ENCODE data around the gene DLX1. TPM values are rescaled to one million over a fixed set of nuclear protein-coding genes. Genes with fewer than 3 reads are reported as not detected.
"Not testable (repeated sequence)": the region's sequence is repeated elsewhere in the genome, so short reads cannot be mapped to it uniquely, and the experiment has no call there.

Gene DLX1
- total and polyA plus RNA-seq, 2 donors = 0.09 to 0.23 TPM

DNA sequence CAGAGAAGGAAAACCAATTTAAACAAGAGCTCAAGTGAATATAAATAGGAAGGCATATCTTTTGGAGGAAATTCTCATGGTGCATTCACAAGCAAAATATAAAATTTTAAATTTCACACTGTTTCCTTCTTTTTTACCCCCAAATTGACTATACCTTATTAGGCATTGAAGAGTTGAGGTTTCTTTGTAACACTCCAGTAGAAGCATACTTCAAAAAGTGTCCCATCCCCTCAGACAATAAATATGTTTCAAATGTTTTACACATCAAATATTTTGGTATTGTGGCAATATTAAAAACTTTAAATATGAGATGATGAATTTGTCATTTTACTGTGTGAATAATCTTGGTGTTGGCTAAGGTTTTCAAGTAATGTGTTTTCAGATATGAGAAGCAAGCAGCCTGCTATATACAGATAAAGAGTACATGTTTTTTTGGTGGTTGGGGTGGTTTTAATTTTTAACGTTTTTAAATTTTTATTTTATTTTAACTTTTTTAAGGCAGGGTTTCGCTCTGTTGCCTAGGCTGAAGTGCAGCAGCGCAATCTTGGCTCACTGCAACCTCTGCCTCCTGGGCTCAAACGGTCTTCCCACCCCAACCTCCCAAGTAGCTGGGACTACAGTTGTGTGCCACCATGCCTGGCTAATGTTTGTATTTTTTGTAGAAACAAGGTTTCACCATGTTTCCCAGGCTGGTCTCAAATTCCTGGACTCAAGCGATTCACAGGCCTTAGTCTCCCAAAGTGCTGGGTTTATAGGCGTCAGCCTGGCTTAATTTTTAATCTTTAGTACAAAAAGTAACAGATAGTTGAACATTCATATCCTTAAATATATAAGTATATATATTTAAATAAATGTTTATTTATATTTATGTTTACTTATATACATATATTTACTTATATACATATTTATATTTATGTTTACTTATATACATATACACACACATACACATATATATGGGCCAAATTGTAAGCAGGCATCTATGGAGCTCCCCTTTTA, 36.5 kb upstream of the DLX1 start:
- WGBS = 97% methylated on average over 6 of the region's 6 CpGs
- H3K27ac ChIP-seq (ENCODE audit: low read depth in 1 of 2, low read length in 1 of 2) = no peak overlapping the region
- no peaks in the 10 kb centered on the region for H3K9me3 ChIP-seq (ENCODE audit: control insufficient read depth in 2 of 2, insufficient read depth in 1 of 2, low read length in 1 of 2)
- H3K27me3 ChIP-seq (ENCODE audit: control insufficient read depth in 2 of 2, insufficient read depth in 1 of 2, low read length in 1 of 2) = no peaks in the 10 kb centered on the region
- H3K4me1 ChIP-seq (ENCODE audit: control insufficient read depth in 2 of 2, insufficient read depth in 2 of 2, low read length in 2 of 2) = no peaks in the 10 kb centered on the region
- H3K36me3 ChIP-seq (ENCODE audit: control insufficient read depth in 2 of 2, insufficient read depth in 2 of 2, low read length in 1 of 2) = no peaks in the 10 kb centered on the region
- no peak overlapping the region for H3K4me3 ChIP-seq (ENCODE audit: low read length in 2 of 2)
- DNase-seq (ENCODE audit: low read depth in 6 of 9, low spot score in 9 of 9) = no peak

GRCh38 chr2:172049567-172050120, 35.7 kb upstream of the DLX1 start:
- Histone ChIP-seq H3K4me3 (ENCODE audit: low read length in 2 of 2) (no peak overlapping the region), H3K36me3 (ENCODE audit: control insufficient read depth in 2 of 2, insufficient read depth in 2 of 2, low read length in 1 of 2) (no peaks in the 10 kb centered on the region), H3K4me1 (ENCODE audit: control insufficient read depth in 2 of 2, insufficient read depth in 2 of 2, low read length in 2 of 2) (no peaks in the 10 kb centered on the region), H3K27ac (ENCODE audit: low read depth in 1 of 2, low read length in 1 of 2) (no peak overlapping the region), H3K27me3 (ENCODE audit: control insufficient read depth in 2 of 2, insufficient read depth in 1 of 2, low read length in 1 of 2) (no peaks in the 10 kb centered on the region), H3K9me3 (ENCODE audit: control insufficient read depth in 2 of 2, insufficient read depth in 1 of 2, low read length in 1 of 2) (no peaks in the 10 kb centered on the region)
- 97% methylated on average over 2 of the region's 2 CpGs for WGBS
- no peak for DNase-seq (ENCODE audit: low read depth in 6 of 9, low spot score in 9 of 9)

DNA sequence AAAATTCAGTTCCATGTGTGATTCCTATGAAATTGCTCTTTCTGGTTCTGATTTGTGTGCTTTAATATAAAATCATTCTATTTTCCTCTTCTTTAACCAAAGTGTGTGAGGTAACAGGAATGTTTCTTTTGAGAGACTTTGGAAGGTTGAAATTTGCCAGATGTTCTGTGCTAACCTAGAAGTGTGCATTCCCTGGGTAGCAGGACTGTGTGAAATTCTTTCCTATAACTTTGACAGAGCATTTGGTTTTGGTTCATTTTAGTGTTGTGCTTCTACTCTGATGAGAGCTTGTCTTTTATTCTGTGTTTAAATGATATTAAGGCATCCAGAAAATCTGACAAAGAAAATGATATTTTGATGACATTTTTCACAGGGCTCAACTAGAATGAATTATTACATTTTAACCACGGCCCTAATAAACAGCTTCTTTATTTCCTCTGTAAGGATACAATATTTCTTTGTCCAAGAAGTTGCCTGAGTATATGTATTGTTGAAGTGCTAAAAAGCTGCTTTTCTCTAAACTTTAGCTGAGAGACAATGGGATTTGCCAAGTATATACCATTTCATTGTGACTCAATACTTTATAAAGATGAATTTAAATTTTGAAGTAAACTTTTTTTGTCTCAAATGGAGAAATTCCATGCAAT, 34.7 kb upstream of the DLX1 start:
- 99% methylated on average over 1 of the region's 1 CpG for WGBS
- no peak overlapping the region for H3K4me3 ChIP-seq (ENCODE audit: low read length in 2 of 2)
- no peak for DNase-seq (ENCODE audit: low read depth in 6 of 9, low spot score in 9 of 9)
- no peak overlapping the region for H3K27ac ChIP-seq (ENCODE audit: low read depth in 1 of 2, low read length in 1 of 2)
- no peaks in the 10 kb centered on the region for H3K36me3 ChIP-seq (ENCODE audit: control insufficient read depth in 2 of 2, insufficient read depth in 2 of 2, low read length in 1 of 2)
- no peaks in the 10 kb centered on the region for H3K4me1 ChIP-seq (ENCODE audit: control insufficient read depth in 2 of 2, insufficient read depth in 2 of 2, low read length in 2 of 2)
- no peaks in the 10 kb centered on the region for H3K27me3 ChIP-seq (ENCODE audit: control insufficient read depth in 2 of 2, insufficient read depth in 1 of 2, low read length in 1 of 2)
- no peaks in the 10 kb centered on the region for H3K9me3 ChIP-seq (ENCODE audit: control insufficient read depth in 2 of 2, insufficient read depth in 1 of 2, low read length in 1 of 2)

DNA sequence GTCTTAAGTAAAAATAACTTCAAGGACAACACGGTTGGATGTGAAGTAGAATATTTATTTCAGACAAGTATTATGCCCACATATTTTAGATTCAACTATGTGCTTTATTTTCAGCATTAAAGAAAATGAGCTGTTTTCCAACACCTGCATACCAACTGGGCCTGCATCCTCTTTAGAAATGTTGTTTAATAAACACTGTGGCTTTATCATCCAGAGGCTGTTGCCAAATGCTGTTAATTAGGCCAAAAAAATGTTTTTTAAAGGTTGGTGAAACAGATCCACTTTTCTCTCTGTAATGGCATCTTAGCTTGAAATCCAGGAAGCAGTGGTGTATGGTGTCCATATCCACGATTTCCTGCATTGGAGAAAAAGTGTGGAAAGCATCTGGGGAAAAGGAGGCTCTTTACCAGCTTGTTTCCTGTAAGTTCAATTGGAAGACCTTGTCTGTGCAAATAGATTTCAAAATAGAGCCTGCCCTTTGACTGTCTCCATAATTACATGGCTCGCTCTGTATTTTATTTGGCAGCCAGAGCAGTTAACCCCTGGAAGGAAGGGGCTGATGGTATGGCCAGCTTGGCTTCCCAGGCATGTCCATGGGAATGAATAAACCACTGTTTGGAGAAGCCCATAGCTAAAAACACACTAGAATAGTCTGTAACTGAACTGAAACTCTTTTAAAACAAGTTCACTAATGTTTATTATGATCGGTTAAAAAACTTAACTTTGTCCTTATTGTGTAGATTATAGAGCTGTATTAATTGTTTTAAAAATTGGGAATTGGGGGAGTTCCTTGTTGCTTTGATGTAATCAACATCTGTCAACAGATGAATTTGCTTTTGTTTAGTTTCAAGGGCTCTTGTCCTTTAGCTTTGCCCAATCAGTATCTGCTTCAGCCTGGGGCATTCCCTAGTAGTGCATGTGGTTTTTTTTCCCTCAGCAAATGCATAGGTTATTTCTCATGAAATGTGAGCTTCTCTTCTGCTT, 33.0 kb upstream of the DLX1 start:
- H3K4me1 ChIP-seq (ENCODE audit: control insufficient read depth in 2 of 2, insufficient read depth in 2 of 2, low read length in 2 of 2) = no peaks in the 10 kb centered on the region
- H3K27ac ChIP-seq (ENCODE audit: low read depth in 1 of 2, low read length in 1 of 2) = no peak overlapping the region
- DNase-seq (ENCODE audit: low read depth in 6 of 9, low spot score in 9 of 9) = no peak
- H3K36me3 ChIP-seq (ENCODE audit: control insufficient read depth in 2 of 2, insufficient read depth in 2 of 2, low read length in 1 of 2) = no peaks in the 10 kb centered on the region
- no peak overlapping the region for H3K4me3 ChIP-seq (ENCODE audit: low read length in 2 of 2)
- no peaks in the 10 kb centered on the region for H3K9me3 ChIP-seq (ENCODE audit: control insufficient read depth in 2 of 2, insufficient read depth in 1 of 2, low read length in 1 of 2)
- 83% methylated on average over 4 of the region's 4 CpGs for WGBS
- H3K27me3 ChIP-seq (ENCODE audit: control insufficient read depth in 2 of 2, insufficient read depth in 1 of 2, low read length in 1 of 2) = no peaks in the 10 kb centered on the region

GRCh38 chr2:172053486-172053885, 31.8 kb upstream of the DLX1 start:
- no peak overlapping the region for H3K27ac ChIP-seq (ENCODE audit: low read depth in 1 of 2, low read length in 1 of 2)
- WGBS = 96% methylated on average over 1 of the region's 1 CpG

DNA sequence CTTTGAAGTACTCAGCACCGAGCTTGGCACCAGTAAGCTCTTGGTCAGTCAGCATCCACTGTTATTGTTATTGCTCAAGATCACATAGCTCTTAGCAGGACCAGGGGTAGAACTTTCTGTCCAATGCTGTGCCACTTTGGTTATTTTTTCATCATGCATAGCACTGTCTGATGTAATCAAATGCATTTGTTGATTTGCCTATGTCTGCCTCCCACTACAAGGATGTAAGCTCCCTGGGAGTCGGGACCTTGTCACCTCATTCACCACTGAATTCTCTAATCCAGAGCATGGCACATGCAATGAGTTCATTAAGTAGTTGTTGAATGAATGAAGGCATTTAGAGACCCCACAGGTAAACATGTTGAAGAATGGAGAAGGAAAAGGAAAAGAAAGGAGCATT, 29.0 kb upstream of the DLX1 start:
- 97% methylated on average over 2 of the region's 2 CpGs for WGBS

More at GRCh38 chr2:172053486-172053885, 31.8 kb upstream of the DLX1 start:
- H3K4me3 ChIP-seq (ENCODE audit: low read length in 2 of 2) = no peak overlapping the region
- DNase-seq (ENCODE audit: low read depth in 6 of 9, low spot score in 9 of 9) = no peak
- H3K9me3 ChIP-seq (ENCODE audit: control insufficient read depth in 2 of 2, insufficient read depth in 1 of 2, low read length in 1 of 2) = no peaks in the 10 kb centered on the region
- no peaks in the 10 kb centered on the region for H3K36me3 ChIP-seq (ENCODE audit: control insufficient read depth in 2 of 2, insufficient read depth in 2 of 2, low read length in 1 of 2)
- no peaks in the 10 kb centered on the region for H3K4me1 ChIP-seq (ENCODE audit: control insufficient read depth in 2 of 2, insufficient read depth in 2 of 2, low read length in 2 of 2)
- no peaks in the 10 kb centered on the region for H3K27me3 ChIP-seq (ENCODE audit: control insufficient read depth in 2 of 2, insufficient read depth in 1 of 2, low read length in 1 of 2)

DNA sequence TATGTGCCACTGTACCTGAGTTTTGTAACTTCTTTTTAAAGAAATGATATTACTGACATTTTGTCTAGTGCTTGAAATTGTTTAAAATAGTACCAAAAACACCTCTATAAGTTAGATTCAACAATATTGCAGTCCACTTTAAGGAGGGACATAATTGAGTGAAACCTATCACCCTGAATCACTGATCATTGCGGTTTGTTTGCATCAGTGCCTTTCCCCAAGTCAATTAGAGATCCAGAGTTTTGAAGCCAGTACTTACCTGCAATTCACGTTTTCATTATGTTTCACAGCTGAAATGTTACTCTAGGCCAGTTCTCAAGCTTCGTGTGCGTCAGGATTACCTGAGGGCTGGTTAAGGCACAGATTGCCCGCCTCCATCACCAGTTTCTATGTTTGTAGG, 26.6 kb upstream of the DLX1 start:
- Histone ChIP-seq H3K9me3 (ENCODE audit: control insufficient read depth in 2 of 2, insufficient read depth in 1 of 2, low read length in 1 of 2) (no peaks in the 10 kb centered on the region), H3K27ac (ENCODE audit: low read depth in 1 of 2, low read length in 1 of 2) (no peak overlapping the region), H3K36me3 (ENCODE audit: control insufficient read depth in 2 of 2, insufficient read depth in 2 of 2, low read length in 1 of 2) (no peaks in the 10 kb centered on the region), H3K27me3 (ENCODE audit: control insufficient read depth in 2 of 2, insufficient read depth in 1 of 2, low read length in 1 of 2) (no peaks in the 10 kb centered on the region), H3K4me1 (ENCODE audit: control insufficient read depth in 2 of 2, insufficient read depth in 2 of 2, low read length in 2 of 2) (no peaks in the 10 kb centered on the region), H3K4me3 (ENCODE audit: low read length in 2 of 2) (no peak overlapping the region)
- WGBS = 97% methylated on average over 5 of the region's 5 CpGs
- no peak for DNase-seq (ENCODE audit: low read depth in 6 of 9, low spot score in 9 of 9)

More for the DNA sequence above, 29.0 kb upstream of the DLX1 start:
- H3K27me3 ChIP-seq (ENCODE audit: control insufficient read depth in 2 of 2, insufficient read depth in 1 of 2, low read length in 1 of 2) = no peaks in the 10 kb centered on the region
- no peak overlapping the region for H3K27ac ChIP-seq (ENCODE audit: low read depth in 1 of 2, low read length in 1 of 2)
- no peak for DNase-seq (ENCODE audit: low read depth in 6 of 9, low spot score in 9 of 9)
- H3K4me1 ChIP-seq (ENCODE audit: control insufficient read depth in 2 of 2, insufficient read depth in 2 of 2, low read length in 2 of 2) = no peaks in the 10 kb centered on the region
- H3K4me3 ChIP-seq (ENCODE audit: low read length in 2 of 2) = no peak overlapping the region
- no peaks in the 10 kb centered on the region for H3K9me3 ChIP-seq (ENCODE audit: control insufficient read depth in 2 of 2, insufficient read depth in 1 of 2, low read length in 1 of 2)
- H3K36me3 ChIP-seq (ENCODE audit: control insufficient read depth in 2 of 2, insufficient read depth in 2 of 2, low read length in 1 of 2) = no peaks in the 10 kb centered on the region

GRCh38 chr2:172060118-172060517, 25.2 kb upstream of the DLX1 start:
- H3K27ac ChIP-seq (ENCODE audit: low read depth in 1 of 2, low read length in 1 of 2); H3K27me3 ChIP-seq (ENCODE audit: control insufficient read depth in 2 of 2, insufficient read depth in 1 of 2, low read length in 1 of 2); H3K36me3 ChIP-seq (ENCODE audit: control insufficient read depth in 2 of 2, insufficient read depth in 2 of 2, low read length in 1 of 2); H3K9me3 ChIP-seq (ENCODE audit: control insufficient read depth in 2 of 2, insufficient read depth in 1 of 2, low read length in 1 of 2); H3K4me1 ChIP-seq (ENCODE audit: control insufficient read depth in 2 of 2, insufficient read depth in 2 of 2, low read length in 2 of 2); H3K4me3 ChIP-seq (ENCODE audit: low read length in 2 of 2); DNase-seq (ENCODE audit: low read depth in 6 of 9, low spot score in 9 of 9): not testable (repeated sequence)
- 99% methylated on average over 5 of the region's 5 CpGs for WGBS

All from thymus (tissue), 11 donors.